Stimulated activated CD4-positive, alpha-beta T cell treated with anti-CD3 and anti-CD28 coated beads, Interleukin-2, amount 100 ng/mL, for 24 hours (primary cell): Measurements from ENCODE around the gene HNRNPA3.
"Not testable (repeated sequence)": the region's sequence is repeated elsewhere in the genome, so short reads cannot be mapped to it uniquely, and the experiment has no call there.

Experiments used
- DNase-seq, 2 donors: peaks; one replicate each; pipeline ENCODE4 v3.0.0-alpha.2; 2020

Gene HNRNPA3

DNA sequence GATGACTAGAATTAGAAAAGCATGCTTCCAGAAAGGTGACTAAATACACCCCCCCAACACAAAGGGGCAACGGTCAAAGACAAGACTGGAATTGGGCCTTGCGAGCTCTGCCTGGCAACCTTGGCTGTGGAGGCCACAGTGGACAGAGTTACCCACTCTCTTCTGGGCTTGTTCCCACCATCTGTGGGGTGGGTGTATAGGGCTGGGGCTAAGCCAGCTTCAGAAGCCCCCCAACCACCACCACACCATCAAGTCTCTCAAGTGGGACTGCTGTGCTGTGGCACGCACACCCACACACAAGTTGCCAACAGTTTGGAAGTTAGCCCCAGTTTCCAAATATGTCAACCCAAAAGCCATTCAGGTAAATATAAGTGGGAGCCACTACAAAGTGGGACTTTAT is 44.1 kb downstream of the HNRNPA3 start:
- DNase-seq, result no peak

DNA sequence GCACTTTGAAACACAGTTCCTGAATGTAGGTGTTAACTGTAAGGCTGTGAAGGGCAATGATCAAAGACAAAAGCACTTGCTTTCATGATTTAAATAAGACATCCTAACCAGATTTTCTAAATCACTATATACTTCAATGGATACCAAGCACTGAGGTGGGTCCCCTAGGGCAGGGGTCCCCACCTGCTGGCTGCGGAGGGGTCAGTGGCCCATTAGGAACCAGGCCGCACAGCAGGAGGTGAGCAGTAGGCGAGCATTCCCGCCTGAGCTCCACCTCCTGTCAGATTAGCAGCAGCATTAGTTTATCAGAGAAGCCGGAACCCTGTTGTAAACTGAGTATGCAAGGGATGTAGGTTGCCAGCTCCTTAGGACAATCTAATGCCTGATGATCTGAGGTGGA is 44.9 kb downstream of the HNRNPA3 start:
- DNase-seq, result no peak

DNA sequence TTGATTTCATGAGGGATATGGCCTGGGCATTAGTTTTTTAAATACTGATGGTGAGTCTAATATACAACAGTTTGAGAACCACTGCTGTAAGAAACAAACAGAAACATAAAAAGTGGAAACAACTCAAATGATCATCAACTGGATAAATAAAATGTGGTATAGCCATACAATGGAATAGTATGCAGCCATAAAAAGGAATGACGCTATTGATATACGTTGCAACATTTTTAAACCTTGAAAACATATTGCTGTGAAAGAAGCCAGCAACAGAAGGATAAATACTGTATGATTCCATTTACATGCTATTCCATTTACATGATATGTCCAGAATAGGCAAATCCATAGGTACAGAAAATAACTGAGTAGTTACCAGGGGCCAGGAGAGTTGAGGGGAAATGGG is 45.5 kb downstream of the HNRNPA3 start:
- DNase-seq, result no peak

DNA sequence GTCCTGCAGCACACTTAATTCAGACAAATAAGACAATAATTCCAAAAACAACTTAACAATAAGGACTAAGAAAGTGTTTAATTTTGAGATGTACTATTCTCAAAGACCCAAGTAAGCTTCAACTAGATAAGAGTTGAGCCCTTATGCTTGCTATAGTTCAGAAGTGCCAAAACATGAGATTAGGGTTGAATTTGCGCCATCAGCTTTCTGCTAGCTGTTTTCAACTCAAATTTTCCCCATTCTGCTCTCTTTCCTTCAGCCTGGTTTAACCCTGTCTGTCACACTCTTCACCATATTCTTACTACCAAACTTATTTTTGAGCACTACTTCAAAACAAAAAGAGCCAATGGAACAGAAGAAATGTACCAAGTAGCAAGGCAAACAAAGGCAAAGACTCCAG is 47.8 kb downstream of the HNRNPA3 start:
- no peak for DNase-seq

DNA sequence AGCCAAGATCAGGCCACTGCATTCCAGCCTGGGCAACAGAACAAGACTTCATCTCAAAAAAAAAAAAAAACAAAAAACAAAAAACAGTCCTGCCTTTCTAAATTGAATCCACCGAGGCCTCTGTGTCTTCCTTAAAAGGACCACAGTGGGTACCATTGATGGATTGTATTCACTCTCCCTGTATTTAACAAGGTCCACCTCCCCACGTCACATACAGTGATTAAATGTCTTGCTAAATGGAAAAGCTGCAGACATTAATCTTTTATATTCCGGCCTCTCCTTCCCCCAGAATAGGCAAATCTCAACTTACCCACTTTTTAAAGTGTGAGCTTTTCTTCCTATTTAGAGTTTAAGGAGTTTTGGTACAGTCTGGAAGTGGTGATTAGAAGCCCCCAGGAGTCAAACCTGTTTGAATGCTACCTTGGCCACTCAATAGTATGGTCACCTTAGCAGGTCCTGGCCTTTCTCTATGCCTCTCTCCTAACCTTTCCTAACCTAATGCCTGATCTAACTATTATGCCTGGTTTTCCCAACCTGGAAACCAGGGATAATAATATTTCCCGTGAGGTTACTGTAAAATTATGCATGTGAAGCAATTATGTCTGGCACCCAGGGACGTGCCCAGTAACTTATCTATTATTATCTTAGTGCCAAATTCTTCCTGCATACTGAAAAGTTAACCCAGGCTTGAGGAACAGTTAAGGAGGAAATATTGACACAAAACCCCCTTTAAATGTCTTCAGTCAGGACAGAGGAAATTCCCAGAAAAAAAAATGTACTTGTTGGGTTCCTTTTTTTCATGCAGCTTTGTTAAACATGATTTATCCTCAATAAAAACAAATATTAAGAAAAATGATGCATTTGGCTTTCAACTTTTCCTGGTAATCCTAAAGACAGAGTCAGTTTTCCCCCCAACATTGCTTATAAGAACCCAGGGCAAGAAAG is 48.8 kb downstream of the HNRNPA3 start:
- DNase-seq, result no peak

DNA sequence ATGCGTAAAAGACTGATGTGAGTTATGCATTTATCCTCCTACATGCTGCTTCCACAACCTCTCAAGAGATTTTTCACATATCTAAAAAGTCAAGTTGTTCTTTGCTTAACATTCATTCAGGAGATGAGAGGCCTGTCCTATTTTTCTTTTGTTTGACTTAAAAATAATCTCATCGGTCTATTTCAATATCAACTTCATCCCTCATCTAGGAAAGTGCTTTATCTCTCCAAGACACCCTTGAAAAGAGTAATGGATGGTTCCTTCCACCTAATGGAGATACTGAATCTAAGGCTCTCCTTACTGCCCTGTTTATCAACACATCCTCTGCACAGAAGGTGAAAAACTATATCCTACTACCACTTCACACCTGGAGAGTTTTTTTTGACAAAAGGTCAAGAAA is 49.5 kb downstream of the HNRNPA3 start:
- DNase-seq, result no peak

DNA sequence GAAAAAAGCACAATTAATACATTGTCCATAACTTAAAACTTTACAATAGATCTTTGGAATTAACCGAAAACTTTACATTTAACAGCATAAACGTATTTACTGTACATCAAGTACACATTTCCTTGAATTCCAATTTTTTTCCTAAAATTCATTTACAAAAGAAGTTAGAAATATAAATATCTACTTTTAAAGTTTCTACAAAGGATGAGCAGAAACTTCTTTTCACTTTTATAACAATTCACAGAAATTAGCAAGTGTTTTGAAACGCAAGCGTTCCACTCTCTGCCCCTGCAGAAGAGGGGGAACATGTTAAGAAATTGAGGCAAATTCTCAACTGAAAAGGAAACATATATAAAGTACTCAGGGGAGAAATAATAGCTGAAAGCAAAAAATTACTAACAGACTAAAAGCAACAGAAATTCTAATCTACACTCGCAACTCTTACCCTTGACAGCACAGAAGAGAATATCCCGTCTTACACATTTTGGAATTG is 50.4 kb downstream of the HNRNPA3 start:
- DNase-seq, result no peak

DNA sequence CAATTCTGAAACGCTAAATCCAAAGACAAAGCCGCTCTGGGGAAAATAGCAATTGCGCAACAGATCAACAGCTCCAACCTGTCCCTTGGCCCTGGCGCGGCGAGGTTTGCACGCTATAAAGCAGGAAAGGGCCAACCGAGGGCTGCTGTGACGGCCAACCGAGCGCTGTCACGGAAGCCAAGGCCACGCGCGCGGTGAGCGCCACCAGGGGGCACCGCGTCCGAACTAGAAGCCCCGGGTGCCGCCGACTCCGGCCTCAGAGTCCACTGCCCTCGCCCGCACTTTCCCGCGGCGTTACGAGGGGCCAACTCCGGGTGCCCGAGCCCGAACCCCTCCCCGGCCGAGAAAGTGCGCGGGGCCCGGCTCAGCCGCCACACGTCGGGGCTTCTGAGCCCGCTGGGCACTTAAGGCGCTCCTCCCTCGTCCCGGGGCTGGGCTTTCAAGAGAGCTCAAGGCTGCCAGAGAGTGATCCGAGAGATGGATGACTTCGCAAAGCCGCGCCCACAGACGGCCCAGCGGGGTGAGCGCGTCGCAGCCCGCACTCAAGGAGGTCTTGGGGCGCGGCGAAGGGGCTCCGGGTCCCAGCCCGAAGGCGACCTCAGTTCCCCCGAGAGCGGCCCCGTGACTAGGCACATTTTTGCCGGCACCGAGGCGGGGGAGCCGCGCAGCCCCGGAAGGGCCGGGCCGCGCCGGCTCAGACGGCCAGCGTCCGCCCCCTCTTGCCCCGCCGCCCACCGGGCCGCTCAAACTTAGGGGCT is 51.0 kb downstream of the HNRNPA3 start:
- DNase-seq, result peak; percentile 93 to 95

DNA sequence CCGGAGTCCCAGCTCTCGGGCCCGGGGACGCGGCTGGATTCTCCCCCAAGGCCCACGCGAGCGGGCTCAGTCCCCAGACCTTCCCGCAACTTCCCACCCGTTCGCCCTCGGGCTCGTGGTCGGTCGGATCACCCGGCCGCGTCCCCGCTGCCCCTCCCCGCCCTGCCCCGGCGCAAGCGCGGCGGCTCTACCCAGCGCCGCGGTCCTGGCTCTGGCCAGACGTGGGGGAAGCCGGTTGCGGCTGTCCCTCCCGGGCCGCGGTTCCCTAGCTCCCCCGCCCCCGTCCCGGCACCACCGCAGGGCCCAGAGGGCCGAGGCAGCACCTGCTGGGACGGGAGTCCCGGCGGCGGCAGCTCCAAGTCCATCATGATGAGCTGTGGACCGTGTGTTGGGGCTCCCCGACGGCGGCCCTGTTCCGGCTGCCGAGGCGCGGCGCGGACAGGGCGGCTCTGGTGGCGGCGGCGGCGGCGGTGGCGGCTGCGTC is 51.7 kb downstream of the HNRNPA3 start:
- DNase-seq, result no peak

DNA sequence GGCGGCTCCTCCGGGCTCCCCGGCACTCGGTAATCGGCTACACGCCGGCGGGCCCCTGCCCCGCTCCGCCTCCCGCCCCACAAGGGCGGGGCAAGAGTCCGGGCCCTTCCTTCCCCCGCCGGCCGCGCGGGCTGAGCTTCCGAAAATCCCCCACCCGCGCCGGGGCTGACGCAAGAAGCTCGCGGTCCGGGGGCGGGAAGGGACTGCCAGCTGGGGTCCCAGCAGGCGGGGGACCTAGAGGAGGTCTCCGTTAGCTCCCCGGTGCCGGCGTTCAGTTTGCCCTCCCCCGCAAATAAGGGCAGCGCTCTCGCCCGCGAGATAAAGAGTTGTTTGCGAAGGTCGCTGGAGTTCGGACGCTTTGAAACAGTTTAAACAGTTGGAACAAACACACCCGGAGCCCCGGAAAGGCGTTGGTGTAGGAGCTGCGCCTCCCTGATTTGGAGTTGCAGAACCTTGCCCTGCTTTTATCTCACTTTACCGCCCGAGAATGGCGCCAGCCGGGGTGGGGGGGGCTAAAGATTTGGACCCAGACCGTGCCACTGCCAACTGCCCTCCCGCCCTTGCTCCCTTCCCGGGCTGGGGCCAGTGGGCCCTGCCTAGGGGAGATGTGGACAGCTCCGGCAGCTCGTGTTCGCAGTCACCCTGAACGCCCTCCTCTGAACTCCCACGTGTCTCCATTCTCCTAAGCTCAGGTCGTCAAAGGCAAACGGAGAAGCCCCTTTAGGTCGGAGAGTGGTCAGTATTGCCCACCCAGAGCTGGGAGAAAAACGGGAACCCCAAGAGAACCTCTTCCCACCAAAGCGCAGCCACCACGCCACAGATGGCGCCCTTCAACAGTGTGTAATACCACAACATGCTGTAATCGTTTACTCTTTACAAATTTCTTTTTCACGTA is 52.3 kb downstream of the HNRNPA3 start, which contains the start of gene NFE2L2:
NFE2L2 (minus strand) TSS at position 35 of the 895 bp plus-strand sequence. CDS start 151 bp downstream, outside the sequence.
- DNase-seq, result peak; percentile 94 to 96

DNA sequence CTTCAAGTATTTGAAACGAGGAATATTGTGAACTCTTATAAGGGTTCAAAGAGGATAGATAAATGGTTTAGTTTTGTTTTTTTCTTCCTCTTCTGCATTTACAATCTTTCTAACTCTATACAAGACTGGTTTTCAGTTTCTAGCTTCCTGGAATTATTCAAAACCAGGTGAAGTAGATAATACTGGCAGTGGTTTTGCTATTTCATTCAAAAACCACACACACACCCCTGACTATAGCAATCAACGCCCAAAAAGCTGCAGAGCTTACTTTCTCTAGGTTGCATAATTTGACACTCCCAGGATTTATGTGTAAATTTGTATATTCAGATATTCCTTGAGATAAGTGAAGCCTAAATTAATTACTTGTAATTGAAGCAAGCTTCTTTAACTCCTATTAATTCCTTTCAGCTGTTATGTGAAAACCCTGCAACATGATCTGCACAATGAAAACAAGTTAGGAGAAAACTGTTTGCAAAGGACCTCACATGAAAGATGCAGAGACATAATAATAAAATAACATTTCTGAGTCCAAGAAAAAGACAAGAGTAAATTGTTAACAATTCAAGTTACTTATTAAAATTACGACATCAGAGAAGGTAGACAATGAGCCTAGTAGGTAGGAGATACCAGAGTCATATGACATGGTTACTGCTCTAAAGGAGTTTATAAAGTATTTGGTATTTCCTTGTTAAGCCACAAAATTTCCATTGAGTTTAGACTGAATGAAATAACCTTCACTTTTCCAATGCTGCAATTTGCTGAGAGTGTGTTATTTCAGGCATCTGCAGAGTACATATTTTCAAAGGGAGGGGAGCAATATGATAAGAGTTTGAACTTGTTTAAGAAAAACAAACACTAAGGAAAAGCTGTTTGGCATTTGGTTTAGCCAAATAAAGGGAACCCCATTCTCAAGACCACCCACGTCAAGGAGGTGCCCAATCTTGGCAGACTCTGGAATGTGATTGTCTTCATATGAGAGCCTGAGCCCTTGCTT is 53.5 kb downstream of the HNRNPA3 start:
- DNase-seq, result no peak

DNA sequence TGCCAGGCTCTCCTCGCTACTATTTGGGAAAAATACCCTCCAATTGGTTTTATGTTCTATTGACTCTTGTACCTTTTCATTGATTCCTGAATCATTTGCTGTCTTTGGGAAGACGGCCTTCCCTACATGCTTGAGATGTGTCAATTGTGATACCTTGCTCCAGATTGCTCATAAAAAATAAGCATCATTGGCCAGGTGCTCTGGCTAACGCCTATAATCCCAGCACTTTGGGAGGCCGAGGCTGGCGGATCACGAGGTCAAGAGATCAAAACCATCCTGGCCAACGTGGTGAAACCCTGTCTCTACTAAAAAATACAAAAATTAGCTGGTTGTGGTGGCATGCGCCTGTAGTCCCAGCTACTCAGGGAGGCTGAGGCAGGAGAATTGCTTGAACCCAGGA is 54.4 kb downstream of the HNRNPA3 start:
- DNase-seq, result not testable (repeated sequence)

DNA sequence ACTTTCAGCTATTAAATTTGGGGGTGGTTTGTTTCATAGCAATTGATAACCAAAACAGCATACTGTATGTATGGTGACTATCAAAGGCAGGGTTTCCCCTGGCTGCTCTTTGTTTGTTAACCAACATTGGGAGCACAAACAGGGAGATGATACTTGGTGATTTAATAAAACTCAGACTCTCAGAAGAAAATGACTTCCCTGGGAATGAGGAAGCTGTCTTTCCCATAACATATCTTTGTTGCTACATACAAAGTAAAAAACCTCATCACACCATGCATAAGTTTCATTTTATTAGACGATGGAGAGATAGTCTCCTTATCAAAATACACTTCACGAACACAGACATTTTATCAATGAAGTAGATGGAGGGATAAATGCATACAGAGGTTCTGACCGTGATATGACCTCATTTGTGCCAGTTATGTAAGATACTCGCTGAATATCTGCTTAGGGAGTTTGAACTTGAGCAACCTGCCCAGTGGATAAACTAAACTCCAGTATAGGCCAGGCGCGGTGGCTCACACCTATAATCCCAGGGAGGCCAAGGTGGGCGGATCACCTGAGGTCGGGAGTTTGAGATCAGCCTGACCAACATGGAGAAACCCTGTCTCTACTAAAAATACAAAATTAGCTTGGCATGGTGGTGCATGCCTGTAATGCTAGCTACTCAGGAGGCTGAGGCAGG is 55.7 kb downstream of the HNRNPA3 start:
- no peak for DNase-seq

DNA sequence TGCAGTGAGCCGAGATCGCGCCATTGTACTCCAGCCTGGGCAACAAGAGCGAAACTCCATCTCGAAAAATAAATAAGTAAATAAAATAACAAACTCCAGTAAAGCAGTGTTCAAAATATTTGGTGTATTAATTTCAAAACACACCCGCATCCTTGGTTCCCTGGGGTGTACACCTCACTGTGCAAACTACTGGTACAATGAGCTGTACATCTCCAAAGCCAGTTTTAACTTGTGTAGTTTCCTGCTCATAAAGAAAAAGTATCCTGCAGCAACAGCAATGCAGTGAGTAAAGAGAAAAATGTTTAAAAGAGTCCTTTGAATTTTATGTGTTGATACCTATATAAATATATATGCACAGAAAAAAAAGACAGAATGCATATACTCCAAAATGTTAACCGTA is 56.3 kb downstream of the HNRNPA3 start:
- no peak for DNase-seq

DNA sequence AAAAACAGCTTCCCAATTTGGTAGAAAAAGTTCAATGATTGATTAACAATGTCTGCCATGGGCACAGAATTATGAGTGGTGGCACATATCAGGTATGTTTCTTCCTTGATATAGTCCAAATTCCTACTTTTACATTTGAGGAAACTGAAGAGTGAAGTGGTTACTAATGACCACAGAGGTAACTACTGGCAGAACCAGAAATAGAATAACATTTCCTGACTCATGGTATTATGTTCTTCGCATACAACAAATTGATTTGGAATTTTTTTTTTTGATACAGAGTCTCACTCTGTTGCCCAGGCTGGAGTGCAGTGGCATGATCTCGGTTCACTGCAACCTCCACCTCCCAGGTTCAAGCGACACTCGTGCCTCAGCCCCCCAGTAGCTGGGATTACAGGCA is 57.9 kb downstream of the HNRNPA3 start:
- no peak for DNase-seq

DNA sequence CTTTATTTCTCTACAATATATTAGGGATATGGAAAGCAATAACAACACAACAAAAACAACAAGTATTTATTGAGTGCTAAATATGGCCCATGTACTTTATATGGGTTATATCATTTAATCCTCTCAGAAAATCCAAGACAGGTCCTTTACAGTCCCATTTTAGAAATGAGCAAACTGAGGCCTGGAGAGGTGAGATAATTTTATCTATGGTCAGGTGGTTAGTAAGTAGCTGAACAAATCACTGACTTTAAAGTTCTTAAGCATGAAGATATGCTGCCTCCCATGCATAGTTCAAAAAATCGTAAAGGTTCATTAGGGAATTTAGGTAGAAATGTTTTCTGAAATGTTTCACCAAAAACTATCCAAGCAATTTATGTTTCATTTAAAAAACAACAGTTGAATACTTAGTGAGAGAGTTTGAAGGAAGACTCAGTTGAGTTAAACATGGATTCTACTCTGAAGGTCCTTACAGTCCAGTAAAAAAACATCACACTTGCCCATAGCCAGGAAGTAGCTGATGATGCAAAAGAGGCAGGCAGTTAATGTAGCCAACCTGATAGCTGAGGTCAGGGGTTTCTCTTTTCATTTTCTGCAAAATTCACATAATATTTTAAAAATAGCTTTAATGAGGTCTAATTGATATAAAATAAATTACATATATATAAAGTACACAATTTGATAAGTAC is 59.5 kb downstream of the HNRNPA3 start:
- DNase-seq, result no peak

DNA sequence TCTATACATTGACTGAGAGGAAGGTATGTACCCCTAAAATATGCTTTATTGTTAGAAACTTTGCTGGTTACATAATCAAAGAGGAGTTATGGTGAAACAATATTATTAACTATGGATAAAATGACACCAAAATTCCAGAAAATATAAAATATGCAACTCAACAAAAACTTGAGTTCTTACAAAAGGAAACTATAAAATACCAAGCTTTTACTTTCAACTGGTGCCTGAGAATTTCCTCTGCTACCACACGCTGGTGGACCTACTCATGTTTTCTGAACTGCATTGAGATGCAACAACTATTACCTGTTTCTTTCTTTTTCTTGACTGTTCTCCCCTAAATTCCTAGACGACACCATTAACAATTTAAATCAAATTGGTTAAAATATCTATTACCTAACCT is 60.2 kb downstream of the HNRNPA3 start:
- DNase-seq, result no peak

DNA sequence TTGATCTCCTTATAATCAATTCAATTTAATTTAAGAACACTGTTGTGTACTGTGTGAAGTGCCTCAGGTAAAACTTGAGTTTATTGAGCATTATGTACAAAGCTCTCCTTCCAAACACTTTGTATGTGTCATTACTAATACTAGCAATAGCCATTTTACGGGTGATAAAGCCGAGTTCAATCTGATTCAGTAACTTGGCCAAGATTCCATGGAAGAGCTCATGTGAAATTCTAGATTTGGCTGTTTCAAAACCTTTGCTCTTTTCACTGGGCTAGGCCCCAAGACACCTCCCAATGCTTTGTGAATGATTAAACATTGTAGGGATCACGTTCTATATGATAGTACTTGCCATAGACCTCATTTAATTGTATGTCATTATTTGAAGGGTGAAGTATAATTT is 60.8 kb downstream of the HNRNPA3 start:
- no peak for DNase-seq
